Stomach (tissue), 9 donors: ENCODE measurements around the gene BHLHA15. TPM values are rescaled to one million over a fixed set of nuclear protein-coding genes. Genes with fewer than 3 reads are reported as not detected.

Experiments used
- DNase-seq, 2 donors: peaks; one replicate each; pipeline versions ENCODE4 v3.0.0 to v3.0.0-alpha.2; 2013 to 2019
- H3K27ac ChIP-seq, 5 donors: fragments of 200-600 bp in 4 of 5; sonication (generic) in 4 of 5; one replicate each; pipeline ENCODE4 v1.5.1; 2013 to 2019; ENCODE audit warnings: mild to moderate bottlenecking in 1 of 5, moderate library complexity in 1 of 5
- H3K27me3 ChIP-seq, 3 donors: fragments of 200-600 bp; sonication (generic); one replicate each; pipeline ENCODE4 v1.5.1; 2017 to 2019; ENCODE audit warnings: mixed run types in 1 of 3
- H3K36me3 ChIP-seq, 4 donors: fragments of 200-600 bp; sonication (generic); 1 replicate in 3 of 4; 2 replicates in 1 of 4; pipeline ENCODE4 v1.5.1; 2016 to 2019
- H3K4me1 ChIP-seq, 4 donors: fragments of 200-600 bp; sonication (generic); one replicate each; pipeline ENCODE4 v1.5.1; 2016 to 2019
- H3K4me3 ChIP-seq, 4 donors: fragments of 200-600 bp; sonication (generic) in 3 of 4; one replicate each; pipeline ENCODE4 v1.5.1; 2016 to 2019; ENCODE audit warnings: mild to moderate bottlenecking in 1 of 4
- H3K9me3 ChIP-seq, 4 donors: fragments of 200-600 bp; sonication (generic); one replicate each; pipeline ENCODE4 v1.5.1; 2016 to 2019
- CTCF ChIP-seq, 7 experiments: fragments of 450-650 bp in 4 of 7; fragments of 200-600 bp in 3 of 7; sonication (generic) in 3 of 7; IDR thresholded peaks; one replicate each; pipeline ENCODE4 v1.5.1; 2016 to 2019; ENCODE audit warnings: antibody characterized with exemption in 7 of 7, control low read depth in 2 of 7, mild to moderate bottlenecking in 1 of 7
- EP300 ChIP-seq: sonication (generic); formaldehyde crosslinking; IDR thresholded peaks from one replicate; pipeline ENCODE4 v1.6.1; 2017; ENCODE audit warnings: antibody characterized with exemption
- POLR2A ChIP-seq, 4 donors: fragments of 450-650 bp; IDR thresholded peaks; one replicate each; pipeline ENCODE4 v1.6.1; 2016; ENCODE audit warnings: antibody characterized with exemption in 4 of 4, control low read depth in 2 of 4, mild to moderate bottlenecking in 1 of 4, moderate library complexity in 1 of 4
- POLR2AphosphoS5 ChIP-seq, 3 donors: sonication (generic); formaldehyde crosslinking; IDR thresholded peaks; one replicate each; pipeline ENCODE4 v1.6.1; 2016; ENCODE audit warnings: antibody characterized with exemption in 3 of 3
- WGBS, 5 donors: extraction: QIAGEN DNeasy Blood & Tissue Kit in 3 of 5; methylation state at CpG; one replicate each; pipeline versions ENCODE4 v1.1.5 to v1.1.7; 2013 to 2018; 5-methylcytosine and 5-hydroxymethylcytosine counted together
- intact Hi-C: fragments of 100-400 bp; cut with DNase I; formaldehyde crosslinking; loops from one replicate; pipeline ENCODE4 v1.15.1; 2023; ENCODE audit warnings: low total_unique reads
- polyA plus RNA-seq, 3 donors: library from polyadenylated mRNA; stranded (reverse); fragments of 200-250 nt; gene quantifications; one replicate each; pipeline ENCODE4 v1.2.3, GENCODE V29; 2013
- total RNA-seq, 5 donors: library from RNA; depleted of rRNA; stranded (reverse); fragments of >200 nt; gene quantifications; one replicate each; pipeline versions ENCODE4 v1.1.0 to v1.2.3, GENCODE V29; 2014 to 2016
- donor health status: healthy with polysubstance abuse.
- donor health status: Bipolar disorder and iron deficiency.
- donor health status: healthy.

The BHLHA15 gene
- total and polyA plus RNA-seq, 8 donors = 1.3 to 108 (median 11.3) TPM; not detected in 2

GRCh38 chr7:98221611-98222532 is 10.6 kb downstream of the BHLHA15 start:
- intact Hi-C loops = no loop called here
- Histone ChIP-seq H3K36me3 (peaks cover 35 to 88% (median 83%) of the 10 kb centered on the region in 4 donors), H3K27me3 (no peaks in the 10 kb centered on the region), H3K27ac (no peak overlapping the region), H3K4me3 (no peak overlapping the region), H3K4me1 (peaks cover 0 to 22% (median 12%) of the 10 kb centered on the region in 4 donors), H3K9me3 (no peaks in the 10 kb centered on the region)
- WGBS, 5 donors = 96 to 97% (median 96%) methylated on average over 13 to 34 of the region's 34 CpGs
- no peak for TF ChIP-seq EP300
- TF ChIP-seq CTCF (IDR thresholded peaks at IDR 0.05) = no peak
- no peak for TF ChIP-seq POLR2AphosphoS5 (IDR thresholded peaks at IDR 0.05)
- no peak for TF ChIP-seq POLR2A (IDR thresholded peaks at IDR 0.05)
- peak in 1 of 2 donors; percentile 3 for DNase-seq

DNA sequence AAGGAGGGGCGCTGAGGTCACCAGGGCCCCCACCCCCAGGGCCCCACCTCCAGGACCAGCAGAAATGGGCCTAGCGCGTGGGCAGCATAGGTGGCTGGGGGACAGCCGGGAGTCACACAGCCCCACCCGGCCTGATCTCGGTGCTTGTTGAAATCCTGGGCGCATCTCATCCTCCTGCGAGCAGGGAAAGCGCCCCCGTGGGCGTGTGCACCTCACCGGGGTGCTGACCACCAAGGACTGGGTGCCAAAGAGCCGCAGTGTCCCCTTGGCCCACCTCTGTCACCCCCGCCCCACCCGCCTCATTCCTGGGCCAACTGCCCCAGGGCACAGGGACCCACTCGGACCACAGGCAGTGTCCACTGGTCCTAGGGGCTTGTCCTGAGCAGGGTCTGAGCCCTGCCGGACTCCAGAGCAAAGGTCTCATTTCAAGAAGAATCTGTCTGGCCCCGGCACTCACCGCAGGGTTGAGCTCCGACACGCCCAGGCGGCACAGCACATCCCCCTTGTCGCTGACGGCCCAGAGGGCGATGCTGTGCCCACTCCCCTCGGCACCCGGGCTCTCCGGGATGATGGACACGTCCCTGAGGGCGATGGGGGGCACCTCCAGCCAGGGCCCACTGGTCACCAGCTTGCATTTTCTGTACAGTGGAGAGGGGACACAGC is 11.4 kb downstream of the BHLHA15 start:
- H3K36me3 ChIP-seq = peaks cover 27 to 88% (median 81%) of the 10 kb centered on the region in 4 donors
- peaks cover 0 to 16% (median 9%) of the 10 kb centered on the region in 4 donors for H3K4me1 ChIP-seq
- no peaks in the 10 kb centered on the region for H3K9me3 ChIP-seq
- intact Hi-C loops = no loop called here
- DNase-seq = peak in 1 of 2 donors; percentile 1
- WGBS, 5 donors = 93 to 97% (median 95%) methylated on average over 26 to 30 of the region's 30 CpGs
- H3K27ac ChIP-seq = peak overlapping the region in 1 of 5 donors; percentile 13
- no peak overlapping the region for H3K4me3 ChIP-seq
- TF ChIP-seq POLR2AphosphoS5 (IDR thresholded peaks at IDR 0.05) (no peak), POLR2A (IDR thresholded peaks at IDR 0.05) (no peak), EP300 (no peak), CTCF (IDR thresholded peaks at IDR 0.05) (no peak)
- H3K27me3 ChIP-seq = no peaks in the 10 kb centered on the region

GRCh38 chr7:98223351-98223897 is 12.2 kb downstream of the BHLHA15 start:
- 53 to 69% (median 57%) methylated on average over 11 to 15 of the region's 15 CpGs for WGBS, 5 donors
- TF ChIP-seq EP300 = no peak
- TF ChIP-seq CTCF (IDR thresholded peaks at IDR 0.05) = no peak
- intact Hi-C loops = no loop called here

More at GRCh38 chr7:98223351-98223897, 12.2 kb downstream of the BHLHA15 start:
- peak in 1 of 2 donors; percentile 1 for DNase-seq
- no peak overlapping the region for H3K4me3 ChIP-seq
- no peaks in the 10 kb centered on the region for H3K27me3 ChIP-seq
- peaks cover 26 to 90% (median 84%) of the 10 kb centered on the region in 4 donors for H3K36me3 ChIP-seq
- peaks cover 0 to 8% (median 2%) of the 10 kb centered on the region in 4 donors for H3K4me1 ChIP-seq
- H3K27ac ChIP-seq = peak overlapping the region in 3 of 5 donors; percentile 13 to 32 (median 28)
- H3K9me3 ChIP-seq = no peaks in the 10 kb centered on the region
